BE2C (cell line): ENCODE results near the gene SERPINE3.

ENCODE experiments used
- DNase-seq: peaks from one replicate; pipeline ENCODE4 v3.0.0-alpha.2; 2020
- H3K27me3 ChIP-seq: fragments of 250-450 bp; sonication (Bioruptor Pico); 2 replicates; pipeline ENCODE4 v1.5.1; 2020; ENCODE audit warnings: mild to moderate bottlenecking
- H3K36me3 ChIP-seq: fragments of 250-450 bp; sonication (Bioruptor Pico); 2 replicates; pipeline ENCODE4 v1.5.1; 2020; ENCODE audit warnings: mild to moderate bottlenecking
- H3K4me1 ChIP-seq: fragments of 250-450 bp; sonication (Bioruptor Pico); 2 replicates; pipeline ENCODE4 v1.5.1; 2020
- H3K4me3 ChIP-seq: 2 replicates; pipeline ENCODE4 v1.5.1; 2011; ENCODE audit warnings: low read depth, low read length
- H3K9me3 ChIP-seq: fragments of 250-450 bp; sonication (Bioruptor Pico); 2 replicates; pipeline ENCODE4 v1.5.1; 2020
- CTCF ChIP-seq: IDR thresholded peaks from 2 replicates; pipeline ENCODE4 v1.5.1; 2012; ENCODE audit warnings: mild to moderate bottlenecking, low read depth, low read length

Gene SERPINE3

GRCh38 chr13:51317262-51317661 lies 22.2 kb upstream of the SERPINE3 start:
- H3K4me1 ChIP-seq: no peaks in the 10 kb centered on the region
- no peaks in the 10 kb centered on the region for H3K27me3 ChIP-seq
- H3K36me3 ChIP-seq: no peaks in the 10 kb centered on the region
- H3K9me3 ChIP-seq: no peaks in the 10 kb centered on the region
- no peak for TF ChIP-seq CTCF
- DNase-seq: no peak
- no peak overlapping the region for H3K4me3 ChIP-seq

GRCh38 chr13:51318015-51318414 lies 21.5 kb upstream of the SERPINE3 start:
- H3K9me3 ChIP-seq: no peaks in the 10 kb centered on the region
- no peaks in the 10 kb centered on the region for H3K27me3 ChIP-seq
- H3K4me3 ChIP-seq: no peak overlapping the region
- H3K4me1 ChIP-seq: no peaks in the 10 kb centered on the region
- no peak for TF ChIP-seq CTCF
- DNase-seq: no peak
- no peaks in the 10 kb centered on the region for H3K36me3 ChIP-seq

DNA sequence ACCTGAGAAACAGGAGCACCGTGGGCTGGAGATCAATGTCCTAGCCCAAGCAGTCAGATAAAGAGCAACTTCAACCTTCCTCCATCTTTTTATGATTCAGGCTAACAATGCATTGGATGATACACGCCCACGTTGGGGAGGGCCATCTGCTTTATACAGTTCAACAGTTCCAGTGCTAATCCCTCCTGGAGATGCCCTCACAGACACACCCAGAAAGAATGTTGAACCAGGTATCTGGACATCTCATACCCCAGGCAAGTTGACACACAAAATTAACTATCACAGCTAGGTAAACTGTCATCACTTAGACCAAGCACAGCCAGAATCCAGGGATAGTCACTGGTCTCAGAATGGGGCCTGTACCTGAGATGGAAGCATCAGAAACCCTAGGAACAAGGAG lies 20.6 kb upstream of the SERPINE3 start:
- Histone ChIP-seq H3K4me1 (no peaks in the 10 kb centered on the region), H3K27me3 (no peaks in the 10 kb centered on the region), H3K9me3 (no peaks in the 10 kb centered on the region), H3K36me3 (no peaks in the 10 kb centered on the region), H3K4me3 (no peak overlapping the region)
- TF ChIP-seq CTCF: no peak
- no peak for DNase-seq

GRCh38 chr13:51321836-51322235 lies 17.7 kb upstream of the SERPINE3 start:
- no peaks in the 10 kb centered on the region for H3K4me1 ChIP-seq
- DNase-seq: no peak
- no peaks in the 10 kb centered on the region for H3K9me3 ChIP-seq
- no peaks in the 10 kb centered on the region for H3K27me3 ChIP-seq
- no peak overlapping the region for H3K4me3 ChIP-seq
- no peak for TF ChIP-seq CTCF
- no peaks in the 10 kb centered on the region for H3K36me3 ChIP-seq

GRCh38 chr13:51322826-51323225 lies 16.7 kb upstream of the SERPINE3 start:
- Histone ChIP-seq H3K4me3 (no peak overlapping the region), H3K9me3 (no peaks in the 10 kb centered on the region), H3K27me3 (no peaks in the 10 kb centered on the region), H3K36me3 (no peaks in the 10 kb centered on the region), H3K4me1 (no peaks in the 10 kb centered on the region)
- DNase-seq: no peak
- no peak for TF ChIP-seq CTCF

DNA sequence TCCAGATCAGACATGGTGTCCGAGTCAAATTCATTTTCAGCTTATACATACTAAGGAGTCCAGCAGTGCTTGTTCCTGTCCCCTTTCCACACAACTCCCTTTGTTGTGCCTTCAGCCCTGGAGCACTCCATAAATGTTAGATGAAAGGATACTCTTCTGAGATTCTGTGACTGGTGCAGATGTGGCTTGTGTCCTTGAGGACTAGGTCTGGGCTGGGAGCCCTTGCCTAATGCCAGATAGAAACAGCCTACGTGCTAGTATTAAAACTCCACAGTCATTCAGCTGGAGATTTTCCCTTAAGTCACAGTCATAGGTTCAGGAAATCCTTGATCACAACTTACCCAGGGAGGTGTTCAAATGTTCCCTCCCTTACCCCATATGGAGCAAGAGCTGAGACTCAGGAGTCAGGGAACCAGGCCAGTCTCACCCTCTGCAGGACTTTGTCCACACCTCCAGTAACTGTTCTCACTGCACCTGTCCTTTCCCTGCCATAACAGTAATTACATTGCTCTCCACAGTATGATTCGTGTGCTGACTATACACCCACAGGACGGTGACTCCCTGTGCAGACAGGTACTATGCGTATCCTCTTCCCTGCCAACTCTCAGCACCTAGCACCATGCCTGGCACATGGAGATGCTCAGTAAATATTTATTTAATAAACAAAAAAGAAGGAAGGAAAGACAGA lies 15.5 kb upstream of the SERPINE3 start:
- Histone ChIP-seq H3K36me3 (no peaks in the 10 kb centered on the region), H3K9me3 (no peaks in the 10 kb centered on the region), H3K27me3 (no peaks in the 10 kb centered on the region), H3K4me1 (no peaks in the 10 kb centered on the region), H3K4me3 (no peak overlapping the region)
- no peak for DNase-seq
- no peak for TF ChIP-seq CTCF
